ENCODE results near the gene TRAF1.

- TF ChIP-seq POLR2AphosphoS5 (IDR thresholded peaks at IDR 0.05; ENCODE audit: low read depth, low read length): no peak
- no peak for TF ChIP-seq POLR2A (IDR thresholded peaks at IDR 0.05; ENCODE audit: low read depth, low read length)
Observed at GRCh38 chr9:120913647-120914264, 12.8 kb downstream of the TRAF1 start.
